ENCODE measurements around the gene SLC22A6.

SLC22A6 gene, protein sequence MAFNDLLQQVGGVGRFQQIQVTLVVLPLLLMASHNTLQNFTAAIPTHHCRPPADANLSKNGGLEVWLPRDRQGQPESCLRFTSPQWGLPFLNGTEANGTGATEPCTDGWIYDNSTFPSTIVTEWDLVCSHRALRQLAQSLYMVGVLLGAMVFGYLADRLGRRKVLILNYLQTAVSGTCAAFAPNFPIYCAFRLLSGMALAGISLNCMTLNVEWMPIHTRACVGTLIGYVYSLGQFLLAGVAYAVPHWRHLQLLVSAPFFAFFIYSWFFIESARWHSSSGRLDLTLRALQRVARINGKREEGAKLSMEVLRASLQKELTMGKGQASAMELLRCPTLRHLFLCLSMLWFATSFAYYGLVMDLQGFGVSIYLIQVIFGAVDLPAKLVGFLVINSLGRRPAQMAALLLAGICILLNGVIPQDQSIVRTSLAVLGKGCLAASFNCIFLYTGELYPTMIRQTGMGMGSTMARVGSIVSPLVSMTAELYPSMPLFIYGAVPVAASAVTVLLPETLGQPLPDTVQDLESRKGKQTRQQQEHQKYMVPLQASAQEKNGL

DNA sequence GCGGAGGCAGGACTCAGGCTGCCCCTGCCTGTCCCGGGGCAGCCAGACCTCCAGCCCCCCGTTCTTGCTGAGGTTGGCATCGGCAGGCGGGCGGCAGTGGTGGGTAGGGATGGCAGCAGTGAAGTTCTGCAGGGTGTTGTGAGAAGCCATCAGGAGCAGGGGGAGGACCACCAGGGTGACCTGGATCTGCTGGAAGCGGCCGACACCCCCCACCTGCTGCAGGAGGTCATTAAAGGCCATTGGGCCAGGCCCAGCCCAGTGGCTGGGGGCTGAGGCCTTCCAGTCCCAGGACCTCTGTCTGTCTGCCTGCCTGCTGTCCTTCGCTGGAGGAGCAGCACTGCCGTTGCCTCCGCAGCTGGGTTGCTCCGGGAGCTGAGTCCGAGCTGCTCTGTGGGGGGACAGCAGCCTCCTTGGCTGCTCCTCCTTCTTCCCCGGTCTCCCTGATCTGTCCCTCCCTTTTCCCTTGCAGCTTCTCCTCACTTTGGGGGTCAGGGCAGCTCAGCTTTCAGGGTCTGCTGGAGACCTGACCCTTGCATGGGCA lies at the start of gene SLC22A6:
TSS of gene SLC22A6 (minus strand) at position 517 of the 541 bp plus-strand sequence. CDS start at position 240, 277 bp downstream.
- no peak for DNase-seq (ENCODE audit: low read depth in 2 of 2)

DNA sequence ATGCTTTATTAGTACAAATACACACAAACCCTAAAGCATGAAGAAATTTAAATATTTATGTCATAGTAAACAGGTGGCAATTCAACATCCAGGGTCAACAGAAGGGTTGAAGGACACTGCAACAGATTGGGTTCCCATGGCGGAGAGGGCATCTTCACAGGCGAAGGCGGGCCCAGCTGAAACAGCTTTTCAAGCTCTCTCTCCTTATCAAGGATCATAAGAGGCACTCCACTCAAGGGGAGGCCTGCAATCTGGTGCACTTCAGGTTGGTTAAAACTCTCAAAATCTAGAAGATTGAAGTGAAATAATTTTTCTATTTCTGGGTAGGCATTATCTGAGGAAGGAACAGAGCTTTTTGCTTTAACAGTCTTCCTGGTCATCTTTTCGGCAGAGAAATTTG lies 47.7 kb upstream of the SLC22A6 start:
- DNase-seq (ENCODE audit: low read depth in 2 of 2), result no peak

DNA sequence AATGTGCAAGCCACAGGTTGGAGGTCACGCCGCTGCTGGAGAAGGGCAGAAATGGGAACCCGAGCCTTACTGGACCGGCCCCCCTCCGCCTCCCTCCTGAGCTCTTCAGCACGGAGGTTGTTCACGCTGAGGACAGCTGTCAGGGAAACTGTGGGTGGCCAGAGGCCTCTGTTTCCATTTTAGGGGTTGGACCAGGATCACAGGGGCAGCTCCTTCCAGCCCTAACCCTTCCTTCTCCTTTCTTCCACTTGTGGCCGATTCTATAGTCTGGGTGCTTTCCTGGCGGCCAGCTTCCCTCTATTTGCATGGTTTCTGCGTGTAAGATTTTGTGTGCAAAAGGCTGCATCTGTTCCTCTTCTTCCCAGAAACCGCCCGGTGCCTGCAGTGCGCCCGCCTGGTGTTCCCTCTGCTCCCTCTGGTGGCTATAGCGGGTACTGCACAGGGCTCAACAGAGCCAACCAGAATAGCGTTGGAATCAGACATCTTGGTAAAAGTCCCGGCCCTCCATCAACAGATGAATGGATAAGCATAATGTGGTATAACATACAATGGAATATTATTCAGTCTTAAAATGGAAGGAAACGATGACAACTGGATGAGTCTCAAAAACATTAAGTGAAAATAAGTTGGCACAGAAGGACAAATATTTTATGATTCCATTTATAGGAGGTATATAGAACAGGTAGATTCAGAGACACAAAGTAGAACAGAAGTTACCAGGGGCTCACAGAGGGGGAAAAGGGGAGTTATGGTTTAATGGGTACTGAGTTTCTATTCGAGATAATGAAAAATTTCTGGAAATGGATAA lies 39.3 kb upstream of the SLC22A6 start:
- peak; percentile 84 to 88 for DNase-seq (ENCODE audit: low read depth in 2 of 2)

DNA sequence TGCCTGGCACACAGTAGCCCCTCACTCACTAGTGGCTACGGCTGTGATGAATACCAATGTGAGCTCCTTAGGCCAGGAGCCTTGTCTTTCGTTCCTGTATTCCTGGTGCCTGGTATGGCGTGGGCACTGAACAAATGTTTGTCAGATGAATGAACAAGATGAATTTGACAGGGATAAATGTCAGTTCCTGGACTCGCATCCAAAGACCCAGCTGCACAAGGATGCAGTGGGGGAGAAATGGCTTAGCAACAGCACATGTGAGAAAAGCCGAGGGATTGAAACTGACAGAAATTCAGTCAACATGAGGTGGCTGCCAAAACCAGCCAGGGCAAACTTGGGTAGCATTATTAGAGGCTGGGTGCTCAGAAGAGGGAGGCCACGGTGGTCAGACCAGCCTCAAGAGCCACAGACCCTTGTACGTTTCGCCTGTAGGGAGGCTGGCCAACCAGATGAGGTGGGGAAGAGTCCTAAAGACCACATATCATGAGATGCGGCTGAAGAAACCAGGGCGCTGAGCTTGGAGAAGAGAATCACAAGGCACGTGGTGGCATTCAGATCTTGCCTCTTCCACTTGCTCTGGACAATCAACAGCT lies 38.6 kb upstream of the SLC22A6 start:
- DNase-seq (ENCODE audit: low read depth in 2 of 2), result no peak

DNA sequence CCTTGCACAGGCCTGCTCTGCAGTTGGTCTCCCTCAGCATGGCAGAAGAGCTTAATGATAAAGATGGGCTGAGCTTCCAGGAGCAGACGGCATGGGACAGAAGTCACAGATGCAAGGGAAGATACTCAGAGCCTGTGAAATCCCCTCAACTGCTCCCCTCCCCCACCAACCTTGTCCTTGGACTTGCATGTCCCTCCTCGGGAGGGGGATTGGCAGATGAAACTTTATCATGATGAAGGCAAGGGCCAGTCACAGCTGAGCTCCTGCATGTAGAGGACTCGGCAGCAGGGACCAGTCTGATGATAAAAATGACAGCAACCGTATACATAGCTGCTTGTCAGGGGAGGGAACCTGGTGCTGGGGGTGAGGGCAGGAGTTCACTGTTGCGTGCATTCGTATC lies 37.7 kb upstream of the SLC22A6 start:
- DNase-seq (ENCODE audit: low read depth in 2 of 2), result no peak

DNA sequence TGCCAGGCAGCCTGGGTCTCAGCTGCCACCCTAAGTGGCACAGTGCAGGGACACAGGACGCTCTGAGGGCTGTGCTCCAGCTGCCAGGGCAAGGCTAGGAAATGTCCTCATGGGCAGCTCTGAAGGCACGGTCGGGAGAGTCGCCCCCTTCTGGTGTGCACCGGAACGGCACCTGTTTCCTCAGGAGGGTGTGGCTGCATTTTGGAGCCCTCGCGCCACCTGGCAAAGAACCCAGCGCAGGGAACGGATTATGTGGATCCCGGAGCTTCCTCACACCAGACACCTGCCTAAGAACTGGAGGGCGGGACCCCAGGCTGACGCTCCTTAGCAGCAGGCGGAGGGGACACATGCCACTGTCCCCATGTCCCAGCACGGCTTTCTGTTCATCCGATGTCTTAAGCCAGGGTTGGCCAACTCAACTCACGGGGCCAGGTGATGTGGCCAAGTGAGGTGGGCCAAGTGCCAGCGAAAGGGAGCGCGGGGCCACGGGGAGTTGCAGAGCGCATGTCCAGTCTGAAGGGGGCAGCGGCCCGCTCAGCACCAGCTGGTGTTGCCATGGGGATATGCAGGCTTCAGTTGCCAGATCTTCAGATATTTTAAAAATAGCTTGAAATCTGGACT lies 36.0 kb upstream of the SLC22A6 start:
- peak in 1 of 2 donors; percentile 26 for DNase-seq (ENCODE audit: low read depth in 2 of 2)

DNA sequence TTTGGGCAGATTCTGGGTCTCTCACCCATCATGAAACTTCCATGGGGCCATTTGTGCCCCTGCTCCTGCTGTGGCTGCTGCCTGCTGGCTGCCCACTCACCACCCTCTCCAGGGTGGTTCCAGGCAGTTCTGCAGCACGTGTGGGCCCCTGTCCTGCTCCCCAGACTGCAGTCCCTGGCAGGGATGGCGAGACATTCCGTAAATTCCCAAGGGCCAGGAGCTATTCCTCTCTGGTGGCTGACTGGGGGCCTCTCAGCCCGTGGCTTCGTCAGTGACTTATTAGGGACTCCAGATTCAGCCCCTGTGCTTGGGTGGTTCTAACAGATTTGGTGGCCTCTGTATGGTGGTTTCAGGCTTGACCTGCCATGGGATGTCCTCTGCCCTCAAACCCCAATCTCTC lies 34.7 kb upstream of the SLC22A6 start:
- DNase-seq (ENCODE audit: low read depth in 2 of 2), result no peak

DNA sequence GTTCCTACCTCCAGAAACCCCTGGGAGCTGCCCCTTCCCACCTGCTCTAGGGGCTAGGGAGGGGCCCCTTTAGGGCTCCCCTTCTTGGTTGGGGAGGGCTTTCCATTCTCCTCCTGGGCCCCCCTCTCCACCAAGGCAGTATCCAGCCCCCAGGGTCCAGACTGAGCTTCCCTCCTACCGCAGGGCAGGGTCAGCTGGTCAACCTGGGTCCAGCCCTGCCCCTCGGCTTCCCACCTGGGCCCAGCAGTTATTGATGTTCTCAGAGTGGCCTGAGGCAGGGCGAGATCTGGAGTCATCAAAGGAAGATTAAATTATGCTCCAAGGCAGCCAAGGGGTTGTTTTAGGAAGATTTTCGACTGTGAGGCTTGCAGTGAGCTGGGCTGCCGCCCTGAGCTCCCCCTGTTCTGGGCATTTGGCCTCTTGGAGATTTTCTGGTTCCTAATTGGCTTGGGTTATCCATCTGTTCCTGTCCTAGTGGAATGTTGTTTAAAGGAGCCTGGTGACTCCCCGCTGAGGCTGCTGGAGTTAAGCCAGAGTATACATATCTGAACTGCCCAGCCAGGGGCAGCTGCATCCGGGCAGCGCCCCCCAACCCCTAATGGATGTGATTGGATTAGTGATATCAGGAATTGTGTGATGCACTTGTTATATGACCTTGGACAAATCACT lies 32.7 kb upstream of the SLC22A6 start:
- DNase-seq (ENCODE audit: low read depth in 2 of 2), result no peak

DNA sequence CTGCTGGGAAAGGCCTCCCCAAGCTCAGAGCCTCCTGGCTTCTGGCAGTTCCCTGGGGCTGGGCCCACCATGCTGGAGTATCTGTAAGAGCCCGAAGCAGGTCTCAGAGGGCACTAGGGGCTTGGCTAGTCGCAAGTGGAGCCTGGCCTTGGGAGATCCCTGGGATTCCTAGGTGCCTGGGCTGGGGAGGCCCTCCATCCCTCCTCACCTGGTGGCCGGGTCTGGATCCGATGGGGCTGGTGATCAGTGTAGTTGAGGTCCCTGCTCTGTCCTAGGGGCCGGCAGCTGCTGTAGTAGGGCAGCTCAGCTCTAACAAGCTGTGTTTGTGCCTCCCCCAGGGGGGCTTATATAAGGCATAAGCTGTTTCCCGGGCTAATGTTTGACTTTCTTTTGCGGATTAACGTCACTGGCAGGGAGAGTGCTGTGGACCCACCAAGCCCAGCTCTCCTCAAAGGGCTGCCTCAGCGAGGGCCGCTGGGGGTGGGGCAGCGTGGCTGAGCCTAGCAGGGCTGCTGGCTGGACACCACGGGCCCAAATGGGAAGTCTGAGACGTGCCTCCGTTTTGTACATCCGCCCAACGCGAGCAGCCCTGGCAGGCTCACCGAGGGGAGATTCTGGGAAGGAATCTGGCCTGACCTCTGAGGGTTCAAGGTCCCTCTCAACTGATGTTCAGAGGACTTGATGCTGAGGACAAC lies 30.9 kb upstream of the SLC22A6 start, which contains the start of gene SLC22A8:
TSS of gene SLC22A8 (minus strand) at position 321 of the 695 bp plus-strand sequence. CDS start 883 bp downstream, outside the sequence.
- DNase-seq (ENCODE audit: low read depth in 2 of 2), result no peak

DNA sequence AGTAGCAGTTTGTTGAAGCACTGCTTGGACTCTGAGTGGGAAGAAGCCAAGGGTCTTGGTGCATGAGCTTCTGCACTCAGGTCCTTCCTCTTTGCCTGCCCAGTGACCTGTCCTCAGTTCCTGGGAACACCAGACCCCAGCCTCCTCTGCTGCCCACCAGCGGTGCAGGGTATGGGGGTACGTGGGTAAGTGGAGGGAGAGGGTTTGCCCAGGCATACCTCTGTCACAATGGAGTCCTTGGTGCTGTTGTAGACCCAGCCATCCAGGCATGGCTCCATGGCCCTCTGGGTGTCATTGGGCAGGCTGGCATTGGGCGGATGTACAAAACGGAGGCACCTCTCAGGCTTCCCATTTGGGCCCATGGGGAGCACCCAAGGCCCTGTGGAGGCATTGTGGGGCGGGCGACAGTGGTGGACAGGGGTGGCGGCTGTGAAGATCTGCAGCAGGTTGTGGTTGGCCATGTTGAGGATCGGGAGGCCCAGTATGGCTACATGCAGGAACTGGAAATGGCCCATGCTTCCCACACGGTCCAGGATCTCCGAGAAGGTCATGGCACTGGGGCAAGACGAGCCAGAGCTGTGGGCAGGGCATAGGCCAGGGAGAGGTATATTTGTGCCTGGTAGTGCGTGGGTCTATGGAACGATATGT lies 29.8 kb upstream of the SLC22A6 start:
- no peak for DNase-seq (ENCODE audit: low read depth in 2 of 2)

DNA sequence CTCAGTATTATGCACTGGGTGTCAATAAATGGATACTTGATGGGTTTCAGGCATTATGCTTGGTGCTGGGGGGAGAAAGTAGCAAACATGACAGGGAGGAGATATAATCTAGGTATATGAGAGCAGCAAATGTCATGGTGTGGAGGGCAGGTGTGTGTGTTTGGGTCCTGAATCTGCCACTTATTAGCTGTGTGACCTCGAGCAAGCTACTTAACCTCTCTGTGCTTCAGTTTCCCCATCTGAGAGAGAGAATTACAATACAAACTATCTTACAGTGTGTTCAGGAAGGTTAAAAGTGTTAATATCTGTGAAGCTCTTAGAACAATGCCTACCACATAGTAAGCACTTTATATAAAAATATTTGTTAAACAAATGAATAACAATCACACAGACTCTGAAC lies 28.1 kb upstream of the SLC22A6 start:
- no peak for DNase-seq (ENCODE audit: low read depth in 2 of 2)

DNA sequence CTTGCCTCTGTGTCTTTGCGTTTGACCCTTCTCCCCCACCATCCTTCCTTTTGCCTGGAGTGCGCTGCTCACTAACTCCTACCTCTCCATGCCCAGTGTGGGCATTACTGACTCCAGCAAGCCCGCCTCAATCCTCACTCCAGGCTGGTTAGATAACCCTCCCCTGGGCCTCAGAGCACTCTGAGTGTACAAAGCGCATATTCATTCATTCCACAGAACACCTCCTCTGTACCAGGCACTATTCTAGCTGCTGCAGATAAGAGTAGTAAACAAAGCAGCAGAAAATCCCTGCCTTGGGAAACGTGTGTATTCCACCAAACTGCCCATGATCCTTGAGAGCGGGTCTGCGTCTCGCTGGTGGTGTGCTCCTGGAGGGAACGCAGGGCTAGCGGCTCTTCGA lies 27.7 kb upstream of the SLC22A6 start:
- DNase-seq (ENCODE audit: low read depth in 2 of 2), result no peak

DNA sequence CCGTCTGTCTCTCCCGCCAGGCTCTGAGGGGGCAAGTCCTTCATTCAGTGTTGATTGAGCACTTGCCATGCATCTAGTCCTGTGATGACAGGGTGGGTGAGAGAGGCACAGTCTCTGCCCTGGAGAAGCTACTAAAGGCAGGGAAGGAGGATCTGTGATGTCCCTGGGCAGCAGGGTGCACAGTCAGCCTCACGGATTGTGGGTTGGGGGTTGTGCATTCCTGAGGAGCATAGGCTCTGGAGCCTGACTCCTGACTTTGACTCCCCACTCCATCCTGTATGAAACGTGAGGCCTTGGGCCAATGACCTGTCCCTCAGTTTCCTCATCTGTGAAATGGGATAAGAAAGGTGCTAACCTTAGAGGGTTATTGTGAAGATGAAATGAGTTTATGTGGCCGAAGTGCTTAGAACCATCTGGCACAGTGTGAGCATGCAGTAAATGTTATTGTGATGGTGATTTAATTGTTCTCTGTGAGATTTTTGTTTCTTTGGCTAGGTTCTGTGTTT lies 26.2 kb upstream of the SLC22A6 start:
- DNase-seq (ENCODE audit: low read depth in 2 of 2), result no peak

DNA sequence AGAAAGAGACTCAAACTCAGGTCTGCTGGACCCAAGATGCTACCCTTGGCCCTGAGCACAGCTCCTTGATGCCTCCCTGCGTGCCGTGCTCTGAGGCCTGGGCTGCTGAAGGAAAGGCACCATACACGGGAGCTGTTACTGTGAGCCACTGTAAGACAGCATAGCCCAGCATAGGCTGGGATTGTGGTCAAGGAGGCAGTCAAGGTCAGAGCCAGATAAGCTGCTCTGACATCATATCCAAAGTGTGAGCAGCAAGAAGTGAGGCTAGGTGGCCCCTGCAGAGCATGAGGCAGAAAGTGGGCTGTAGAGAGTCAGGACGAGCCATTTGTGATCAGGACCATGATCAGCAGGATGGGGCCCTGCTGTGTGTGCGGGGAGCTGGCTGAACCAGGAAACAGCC lies 23.2 kb upstream of the SLC22A6 start:
- DNase-seq (ENCODE audit: low read depth in 2 of 2), result no peak

DNA sequence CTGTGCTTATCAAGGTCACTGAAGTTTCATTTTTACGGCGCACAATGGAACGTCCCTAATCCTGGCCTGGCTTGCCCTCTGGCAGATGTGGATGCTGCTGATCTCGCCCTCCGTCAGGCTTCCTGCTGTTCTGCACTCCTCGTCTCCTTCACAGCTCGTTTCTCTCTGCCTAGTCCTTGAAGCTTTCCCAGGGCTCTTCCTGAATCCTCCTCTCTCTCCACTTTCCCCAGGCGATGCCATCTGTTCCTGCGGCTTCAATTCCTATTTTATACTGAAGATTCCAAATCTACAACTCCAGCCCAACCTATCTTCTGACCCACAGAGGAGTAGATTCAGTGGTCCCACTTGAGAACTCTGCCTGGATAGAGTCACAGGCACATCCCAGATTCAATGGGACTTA lies 16.7 kb upstream of the SLC22A6 start:
- no peak for DNase-seq (ENCODE audit: low read depth in 2 of 2)

DNA sequence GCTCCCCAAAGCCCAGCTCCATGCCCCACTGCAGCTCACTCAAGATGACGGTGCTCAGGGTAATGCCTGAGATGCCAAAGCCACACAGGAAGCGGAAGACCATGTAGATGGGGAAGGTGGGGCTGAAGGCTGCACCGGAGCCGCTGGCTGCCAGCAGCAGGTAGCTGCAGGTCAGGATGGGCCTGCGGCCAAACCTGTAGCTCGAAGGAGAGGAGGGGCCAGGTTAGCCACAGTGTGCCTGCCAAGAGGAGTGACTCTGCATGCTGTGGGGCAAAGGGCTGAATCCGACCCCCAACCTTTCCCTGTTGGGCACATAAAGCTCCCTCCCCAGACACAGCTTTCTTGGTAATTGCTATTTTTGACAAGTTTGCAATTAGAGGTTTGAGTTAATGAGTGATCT lies 14.9 kb upstream of the SLC22A6 start:
- no peak for DNase-seq (ENCODE audit: low read depth in 2 of 2)

DNA sequence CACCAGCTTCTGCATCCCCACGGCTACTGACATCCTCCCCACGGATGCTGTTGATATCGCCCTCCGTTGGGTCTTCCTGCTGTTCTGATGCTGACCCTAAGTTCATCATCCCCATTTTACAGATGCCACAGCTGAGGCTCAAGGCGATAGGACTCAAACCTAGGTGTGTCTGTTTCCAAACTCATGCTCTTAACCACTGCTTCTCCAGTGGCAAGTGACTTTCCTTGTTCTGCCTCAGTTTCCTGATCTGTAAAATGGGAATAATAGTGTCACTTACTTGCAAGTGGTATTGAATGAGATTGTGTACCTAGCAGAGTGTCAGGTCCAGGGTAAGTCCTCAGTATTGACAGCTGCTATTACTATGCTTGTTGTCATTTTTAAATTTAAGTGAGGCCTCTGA lies 14.4 kb upstream of the SLC22A6 start:
- DNase-seq (ENCODE audit: low read depth in 2 of 2), result no peak

DNA sequence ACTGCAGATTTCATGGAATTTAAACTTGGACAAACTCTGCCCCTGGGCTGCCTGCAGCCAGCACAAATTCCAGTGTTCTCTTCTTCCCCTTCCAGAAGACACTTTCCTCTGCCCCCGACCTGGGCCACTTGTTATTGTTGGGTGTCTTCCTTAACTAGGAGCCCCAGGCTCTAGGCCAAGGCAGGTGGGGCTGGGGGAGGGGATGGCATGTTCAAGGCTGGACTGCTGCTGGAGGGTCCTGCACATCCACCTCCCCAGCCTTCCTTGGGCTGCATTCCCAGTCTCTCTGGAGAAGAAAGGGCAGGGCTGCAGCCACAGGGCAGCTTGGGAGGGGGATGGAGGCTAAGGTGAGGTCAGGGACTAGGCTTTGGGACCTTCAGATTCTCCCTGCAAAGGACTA lies 11.5 kb upstream of the SLC22A6 start:
- no peak for DNase-seq (ENCODE audit: low read depth in 2 of 2)

DNA sequence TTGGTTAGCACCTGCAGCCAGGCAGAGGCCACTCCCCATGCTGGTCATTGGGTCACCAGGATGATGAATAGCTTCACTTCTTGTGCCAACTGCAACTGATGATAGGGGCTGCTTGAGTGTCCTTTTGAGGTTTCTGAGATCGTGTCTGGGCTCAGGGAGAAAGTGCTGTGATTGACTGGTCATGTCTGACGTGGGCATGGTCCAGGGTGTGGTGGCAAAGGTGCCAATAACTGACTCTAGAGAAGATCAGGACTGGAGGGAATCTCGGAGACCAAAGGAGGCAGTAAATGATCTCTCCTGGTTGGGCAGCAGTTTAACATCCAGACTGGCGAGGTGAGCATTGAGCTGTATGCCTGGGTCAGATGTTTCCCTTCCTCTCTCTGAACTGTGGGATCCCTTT lies 10.0 kb upstream of the SLC22A6 start:
- DNase-seq (ENCODE audit: low read depth in 2 of 2), result no peak

DNA sequence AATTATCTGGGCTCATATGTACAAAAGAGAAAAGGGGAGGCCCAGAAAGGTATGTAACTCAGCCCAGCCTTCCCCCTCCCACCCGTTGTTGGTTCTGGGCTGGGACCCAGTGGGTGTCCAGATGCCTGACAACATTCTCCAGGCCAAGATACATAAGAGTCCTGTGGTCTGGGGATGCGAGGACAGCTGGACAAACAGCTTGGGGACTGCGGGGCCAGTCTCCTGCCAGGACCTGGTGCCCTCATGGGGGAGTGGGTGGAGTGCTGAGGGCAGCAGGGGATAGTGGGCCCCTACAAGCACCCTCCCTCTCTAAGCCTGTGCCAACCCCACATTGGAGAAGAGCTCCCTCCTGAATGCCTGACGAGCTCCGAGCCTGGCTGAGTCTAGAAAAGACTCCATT lies 3.5 kb upstream of the SLC22A6 start:
- DNase-seq (ENCODE audit: low read depth in 2 of 2), result no peak
